ENCODE results near the gene OR2T35. TPM values are rescaled to one million over a fixed set of nuclear protein-coding genes. Genes with fewer than 3 reads are reported as not detected.

OR2T35 gene
- total RNA-seq, 1 experiment from 2014 or later, result not detected

- no peak overlapping the region for H3K4me3 ChIP-seq
- intact Hi-C loops (cut with micrococcal nuclease; ENCODE audit: unreplicated experiment), result no loop called here
- CTCF ChIA-PET, result no interaction called here
- POLR2A ChIA-PET (ENCODE audit: unreplicated experiment), result no interaction called here
- no peaks in the 10 kb centered on the region for H3F3A ChIP-seq (ENCODE audit: insufficient read depth, low read depth)
- H3K9me2 ChIP-seq (ENCODE audit: insufficient read depth), result no peaks in the 10 kb centered on the region
- H3K36me3 ChIP-seq (ENCODE audit: low read depth), result no peaks in the 10 kb centered on the region
- H3K9me3 ChIP-seq (ENCODE audit: insufficient read depth, low read depth), result no peaks in the 10 kb centered on the region
- no peak overlapping the region for H3K27ac ChIP-seq
- no peak for DNase-seq
- no peaks in the 10 kb centered on the region for H3K4me1 ChIP-seq (replicated peaks; ENCODE audit: insufficient read depth)
- H3K27me3 ChIP-seq (ENCODE audit: insufficient read depth, low read depth), result no peaks in the 10 kb centered on the region
- no TSS peak for BruUV-seq (replicated peaks)
- no peaks in the 10 kb centered on the region for H3K79me2 ChIP-seq (ENCODE audit: low read depth)
- H4K20me1 ChIP-seq (ENCODE audit: insufficient read depth), result no peaks in the 10 kb centered on the region
- no peak overlapping the region for H2AFZ ChIP-seq
- no peak overlapping the region for H3K4me2 ChIP-seq
- no peak for TF ChIP-seq CTCF (conservative IDR thresholded peaks at IDR 0.05)
- TF ChIP-seq EZH2 (IDR thresholded peaks at IDR 0.05; ENCODE audit: low read depth), result no peak
Measured at GRCh38 chr1:248599396-248599795, 45.7 kb downstream of the OR2T35 start.

- Histone ChIP-seq H3K9me2 (ENCODE audit: insufficient read depth) (no peaks in the 10 kb centered on the region; the same call in 1 of the 2 replicates), H3K4me1 (replicated peaks; ENCODE audit: insufficient read depth) (no peaks in the 10 kb centered on the region), H3K9me3 (ENCODE audit: insufficient read depth, low read depth) (no peaks in the 10 kb centered on the region), H4K20me1 (ENCODE audit: insufficient read depth) (no peaks in the 10 kb centered on the region), H2AFZ (no peak within 1 kb of the TSS), H3K36me3 (ENCODE audit: low read depth) (no peaks in the 10 kb centered on the region), H3K4me2 (no peak within 1 kb of the TSS), H3K79me2 (ENCODE audit: low read depth) (no peaks in the 10 kb centered on the region), H3F3A (ENCODE audit: insufficient read depth, low read depth) (no peaks in the 10 kb centered on the region), H3K4me3 (no peak within 1 kb of the TSS), H3K27me3 (ENCODE audit: insufficient read depth, low read depth) (no peaks in the 10 kb centered on the region), H3K27ac (no peak within 1 kb of the TSS)
- BruUV-seq (replicated peaks), result no TSS peak
- intact Hi-C loops (cut with micrococcal nuclease; ENCODE audit: unreplicated experiment), result no loop called here
- CTCF ChIA-PET, result no interaction called here
- POLR2A ChIA-PET (ENCODE audit: unreplicated experiment), result no interaction called here
- DNase-seq, result no peak
- TF ChIP-seq EZH2 (IDR thresholded peaks at IDR 0.05; ENCODE audit: low read depth) (no peak), CTCF (conservative IDR thresholded peaks at IDR 0.05) (no peak)
Measured at GRCh38 chr1:248597589-248597988, 47.5 kb downstream of the OR2T35 start, which contains the start of gene OR2T10. Gene OR2T10 (minus strand): TSS chr1:248597700. CDS start chr1:248593768, 3,932 bp downstream.

GRCh38 chr1:248596615-248597014, 48.5 kb downstream of the OR2T35 start:
- H3K36me3 ChIP-seq (ENCODE audit: low read depth), result no peaks in the 10 kb centered on the region
- no peak for DNase-seq
- no peak overlapping the region for H3K4me2 ChIP-seq
- intact Hi-C loops (cut with micrococcal nuclease; ENCODE audit: unreplicated experiment), result loop anchor here (1.0 kb wide), 1 partner anchor 21 kb away; no protein-coding TSS in a partner anchor
- no peaks in the 10 kb centered on the region for H3K27me3 ChIP-seq (ENCODE audit: insufficient read depth, low read depth)
- H3K9me2 ChIP-seq (ENCODE audit: insufficient read depth), result no peaks in the 10 kb centered on the region; the same call in 1 of the 2 replicates
- no TSS peak for BruUV-seq (replicated peaks)
- H3K4me3 ChIP-seq, result no peak overlapping the region
- no peaks in the 10 kb centered on the region for H4K20me1 ChIP-seq (ENCODE audit: insufficient read depth)
- ChIA-PET CTCF (no interaction called here), POLR2A (ENCODE audit: unreplicated experiment) (no interaction called here)
- no peaks in the 10 kb centered on the region for H3K4me1 ChIP-seq (replicated peaks; ENCODE audit: insufficient read depth)
- no peak overlapping the region for H2AFZ ChIP-seq
- no peaks in the 10 kb centered on the region for H3F3A ChIP-seq (ENCODE audit: insufficient read depth, low read depth)
- no peak overlapping the region for H3K27ac ChIP-seq
- no peaks in the 10 kb centered on the region for H3K9me3 ChIP-seq (ENCODE audit: insufficient read depth, low read depth)
- no peaks in the 10 kb centered on the region for H3K79me2 ChIP-seq (ENCODE audit: low read depth)
- no peak for TF ChIP-seq CTCF (conservative IDR thresholded peaks at IDR 0.05)
- TF ChIP-seq EZH2 (IDR thresholded peaks at IDR 0.05; ENCODE audit: low read depth), result no peak
